Mesenchymal stem cell (in vitro differentiated cells and primary cell): ENCODE data around the gene SYF2.

Source experiments
- DNase-seq: peaks from one replicate; pipeline ENCODE4 v3.0.0-alpha.2; 2013
- H2AFZ ChIP-seq: one replicate; pipeline ENCODE4 v1.6.1; 2013; ENCODE audit warnings: low read depth, mild to moderate bottlenecking, control low read depth, inconsistent platforms, low read length, moderate library complexity
- H2AK5ac ChIP-seq: 2 replicates; pipeline ENCODE4 v1.6.1; 2013; ENCODE audit warnings: low read length, moderate library complexity, mild to moderate bottlenecking, inconsistent platforms; ENCODE audit not compliant: severe bottlenecking
- H2BK120ac ChIP-seq: one replicate; pipeline ENCODE4 v1.6.1; 2013; ENCODE audit warnings: low read depth, mild to moderate bottlenecking, inconsistent platforms, low read length, moderate library complexity
- H2BK12ac ChIP-seq, 2 experiments: one replicate each; pipeline ENCODE4 v1.6.1; 2013; ENCODE audit warnings: inconsistent platforms in 2 of 2, low read length in 2 of 2, mild to moderate bottlenecking in 2 of 2, moderate library complexity in 2 of 2, control low read depth in 1 of 2
- H2BK15ac ChIP-seq: one replicate; pipeline ENCODE4 v1.6.1; 2013; ENCODE audit warnings: mild to moderate bottlenecking, low read depth, inconsistent platforms; ENCODE audit not compliant: poor library complexity, severe bottlenecking
- H2BK5ac ChIP-seq: 2 replicates; pipeline ENCODE4 v1.6.1; 2013; ENCODE audit warnings: low read depth, mild to moderate bottlenecking, low read length, control low read depth, inconsistent platforms; ENCODE audit not compliant: poor library complexity, severe bottlenecking
- H3K14ac ChIP-seq, 2 experiments: one replicate each; pipeline ENCODE4 v1.6.1; 2013; ENCODE audit warnings: inconsistent platforms in 2 of 2, low read length in 2 of 2, control low read depth in 1 of 2, mild to moderate bottlenecking in 1 of 2, moderate library complexity in 1 of 2
- H3K18ac ChIP-seq, 2 experiments: one replicate each; pipeline ENCODE4 v1.6.1; 2013; ENCODE audit warnings: inconsistent platforms in 2 of 2, low read length in 2 of 2, control low read depth in 1 of 2, low read depth in 1 of 2, mild to moderate bottlenecking in 1 of 2
- H3K23ac ChIP-seq, 2 experiments: one replicate each; pipeline ENCODE4 v1.6.1; 2013; ENCODE audit warnings: inconsistent platforms in 2 of 2, low read length in 2 of 2, mild to moderate bottlenecking in 2 of 2, moderate library complexity in 2 of 2, control low read depth in 1 of 2
- H3K27ac ChIP-seq: 2 replicates; pipeline ENCODE4 v1.5.1; 2013; ENCODE audit warnings: mild to moderate bottlenecking, moderate library complexity, low read length, control low read depth, inconsistent platforms; ENCODE audit not compliant: poor library complexity, severe bottlenecking
- H3K27me3 ChIP-seq, 2 experiments: 2 replicates each; pipeline versions ENCODE4 v1.6.1 to v1.7.0; 2013; ENCODE audit warnings: low read length in 2 of 2, mild to moderate bottlenecking in 2 of 2, moderate library complexity in 2 of 2, control low read depth in 1 of 2, inconsistent platforms in 1 of 2; ENCODE audit not compliant: control insufficient read depth in 1 of 2, insufficient read depth in 1 of 2
- H3K36me3 ChIP-seq, 2 experiments: 2 replicates each; pipeline versions ENCODE4 v1.6.1 to v1.7.0; 2013; ENCODE audit warnings: low read length in 2 of 2, control low read depth in 1 of 2, inconsistent platforms in 1 of 2, low read depth in 1 of 2, mild to moderate bottlenecking in 1 of 2; ENCODE audit not compliant: insufficient read depth in 2 of 2, control insufficient read depth in 1 of 2
- H3K4ac ChIP-seq, 2 experiments: one replicate each; pipeline ENCODE4 v1.6.1; 2013; ENCODE audit warnings: inconsistent platforms in 2 of 2, low read length in 2 of 2, mild to moderate bottlenecking in 2 of 2, moderate library complexity in 2 of 2, control low read depth in 1 of 2, low read depth in 1 of 2
- H3K4me1 ChIP-seq: 2 replicates; pipeline ENCODE4 v1.6.1; 2013; ENCODE audit warnings: low read depth, low read length, control low read depth; ENCODE audit not compliant: control insufficient read depth, insufficient read depth
- H3K4me2 ChIP-seq: 2 replicates; pipeline ENCODE4 v1.6.1; 2013; ENCODE audit warnings: low read length, mild to moderate bottlenecking, inconsistent platforms; ENCODE audit not compliant: poor library complexity, severe bottlenecking
- H3K4me3 ChIP-seq, 2 experiments: 2 replicates each; pipeline versions ENCODE4 v1.5.1 to v1.7.0; 2013; ENCODE audit warnings: low read length in 2 of 2, mild to moderate bottlenecking in 2 of 2, control low read depth in 1 of 2, low read depth in 1 of 2; ENCODE audit not compliant: insufficient read depth in 1 of 2
- H3K79me1 ChIP-seq: replicated peaks from 2 replicates; pipeline ENCODE4 v1.6.1; 2013; ENCODE audit warnings: mild to moderate bottlenecking, control low read depth, low read length, inconsistent platforms; ENCODE audit not compliant: poor library complexity, severe bottlenecking
- H3K9ac ChIP-seq: 2 replicates; pipeline ENCODE4 v1.7.0; 2013; ENCODE audit warnings: mild to moderate bottlenecking, low read length, moderate library complexity
- H3K9me3 ChIP-seq: 2 replicates; pipeline ENCODE4 v1.7.0; 2013; ENCODE audit warnings: mild to moderate bottlenecking, low read length; ENCODE audit not compliant: control insufficient read depth
- H4K8ac ChIP-seq: one replicate; pipeline ENCODE4 v1.6.1; 2013; ENCODE audit warnings: inconsistent platforms, mild to moderate bottlenecking, low read length, moderate library complexity
- H4K91ac ChIP-seq: one replicate; pipeline ENCODE4 v1.6.1; 2013; ENCODE audit warnings: mild to moderate bottlenecking, low read length, inconsistent platforms
- whole genome bisulfite sequencing: methylation state at CpG from one replicate; pipeline ENCODE4 v1.1.7; 2013; ENCODE audit warnings: mixed read lengths; 5-methylcytosine and 5-hydroxymethylcytosine counted together

The SYF2 gene

GRCh38 chr1:25245809-25246599 is 13.7 kb upstream of the SYF2 start:
- no peak overlapping the region for H2BK120ac ChIP-seq
- H2BK12ac ChIP-seq = no peak overlapping the region
- peak overlapping the region in 1 of 2 experiments; percentile 37 for H3K14ac ChIP-seq
- H3K27me3 ChIP-seq = no peaks in the 10 kb centered on the region
- peak overlapping the region; percentile 72 for H3K4me2 ChIP-seq
- peaks cover 11 to 54% of the 10 kb centered on the region in 2 experiments for H3K36me3 ChIP-seq
- WGBS = 28% methylated on average over 30 of the region's 30 CpGs
- H3K4me3 ChIP-seq = peak overlapping the region; percentile 88 to 100
- no peak overlapping the region for H4K8ac ChIP-seq
- peaks cover 6% of the 10 kb centered on the region for H3K79me1 ChIP-seq
- no peaks in the 10 kb centered on the region for H3K9me3 ChIP-seq
- no peak overlapping the region for H2AK5ac ChIP-seq
- peak overlapping the region; percentile 47 for H4K91ac ChIP-seq
- peak overlapping the region; percentile 5 for H3K27ac ChIP-seq
- peak; percentile 60 for DNase-seq
- no peak overlapping the region for H3K4ac ChIP-seq
- H3K9ac ChIP-seq = peak overlapping the region; percentile 100
- peak overlapping the region in 1 of 2 experiments; percentile 56 for H3K23ac ChIP-seq
- H2BK15ac ChIP-seq = no peak overlapping the region
- peaks cover 6% of the 10 kb centered on the region for H3K4me1 ChIP-seq
- no peak overlapping the region for H2AFZ ChIP-seq
- H2BK5ac ChIP-seq = no peak overlapping the region
- H3K18ac ChIP-seq = peak overlapping the region in 1 of 2 experiments; percentile 15

- WGBS = 97% methylated on average over 4 of the region's 5 CpGs
- Histone ChIP-seq H3K4me2 (peak overlapping the region; percentile 72), H3K9me3 (no peaks in the 10 kb centered on the region), H2AK5ac (no peak overlapping the region), H3K4ac (no peak overlapping the region), H3K36me3 (peaks cover 14 to 60% of the 10 kb centered on the region in 2 experiments), H3K4me3 (peak overlapping the region in 1 of 2 experiments; percentile 100), H3K27ac (no peak overlapping the region), H4K8ac (no peak overlapping the region), H2BK120ac (no peak overlapping the region), H2BK15ac (no peak overlapping the region), H3K79me1 (peaks cover 8% of the 10 kb centered on the region), H3K9ac (peak overlapping the region; percentile 100), H2BK12ac (no peak overlapping the region), H3K18ac (no peak overlapping the region), H2BK5ac (no peak overlapping the region), H4K91ac (no peak overlapping the region), H3K27me3 (no peaks in the 10 kb centered on the region), H3K23ac (no peak overlapping the region), H3K4me1 (peaks cover 12% of the 10 kb centered on the region), H2AFZ (no peak overlapping the region), H3K14ac (no peak overlapping the region)
- DNase-seq = no peak
These were observed 13.1 kb upstream of the SYF2 start for GRCh38 chr1:25245393-25245792.

GRCh38 chr1:25243907-25244306 is 11.6 kb upstream of the SYF2 start:
- no peak overlapping the region for H3K4ac ChIP-seq
- H2AFZ ChIP-seq = no peak overlapping the region
- H3K4me3 ChIP-seq = peak overlapping the region in 1 of 2 experiments; percentile 100
- peaks cover 8% of the 10 kb centered on the region for H3K79me1 ChIP-seq
- H2AK5ac ChIP-seq = no peak overlapping the region
- no peak overlapping the region for H3K14ac ChIP-seq
- peak overlapping the region; percentile 100 for H3K9ac ChIP-seq
- H3K18ac ChIP-seq = no peak overlapping the region
- H3K27me3 ChIP-seq = no peaks in the 10 kb centered on the region
- H2BK5ac ChIP-seq = no peak overlapping the region
- no peak overlapping the region for H2BK12ac ChIP-seq
- no peak overlapping the region for H2BK120ac ChIP-seq
- no peak overlapping the region for H3K4me2 ChIP-seq
- H2BK15ac ChIP-seq = no peak overlapping the region
- no peak overlapping the region for H3K23ac ChIP-seq
- H3K36me3 ChIP-seq = peaks cover 14 to 62% of the 10 kb centered on the region in 2 experiments
- peaks cover 16% of the 10 kb centered on the region for H3K4me1 ChIP-seq
- DNase-seq = no peak
- no peaks in the 10 kb centered on the region for H3K9me3 ChIP-seq
- WGBS = 96% methylated on average over 6 of the region's 6 CpGs
- H4K8ac ChIP-seq = no peak overlapping the region
- H4K91ac ChIP-seq = no peak overlapping the region
- H3K27ac ChIP-seq = no peak overlapping the region

- Histone ChIP-seq H2AK5ac (no peak overlapping the region), H3K18ac (peak overlapping the region; percentile 40 to 87), H2AFZ (peak overlapping the region; percentile 54), H3K4ac (peak overlapping the region; percentile 2 to 93), H3K4me2 (peak overlapping the region; percentile 70), H3K36me3 (peaks cover 14 to 46% of the 10 kb centered on the region in 2 experiments), H2BK12ac (no peak overlapping the region), H4K8ac (peak overlapping the region; percentile 98), H3K27ac (peak overlapping the region; percentile 93), H4K91ac (peak overlapping the region; percentile 87), H3K27me3 (no peaks in the 10 kb centered on the region), H3K9ac (peak overlapping the region; percentile 83), H3K79me1 (peaks cover 11% of the 10 kb centered on the region), H3K9me3 (no peaks in the 10 kb centered on the region), H3K23ac (no peak overlapping the region), H3K14ac (peak overlapping the region in 1 of 2 experiments; percentile 53), H2BK5ac (peak overlapping the region; percentile 54), H2BK15ac (no peak overlapping the region), H3K4me1 (peaks cover 17% of the 10 kb centered on the region), H3K4me3 (peak overlapping the region; percentile 53 to 76), H2BK120ac (peak overlapping the region; percentile 64)
- 7% methylated on average over 40 of the region's 41 CpGs for WGBS
- peak; percentile 96 for DNase-seq
These were observed 7.6 kb upstream of the SYF2 start for GRCh38 chr1:25239681-25240541.
